HG03135 (cell line): Measurements from ENCODE around the gene ADAM20.
"Not testable (repeated sequence)": the region's sequence is repeated elsewhere in the genome, so short reads cannot be mapped to it uniquely, and the experiment has no call there.

Experiments used
- ATAC-seq: cut with Tn5 transposase; IDR thresholded peaks from one replicate; pipeline ENCODE4 v1.9.1; 2021; ENCODE audit warnings: mild to moderate bottlenecking, moderate library complexity; ENCODE audit not compliant: unreplicated experiment

ADAM20 gene

GRCh38 chr14:70534904-70535303 lies at the start of gene ADAM20:
ADAM20 (minus strand) TSS chr14:70535004; CDS start chr14:70524757, 10,247 bp downstream.
- ATAC-seq = no peak

DNA sequence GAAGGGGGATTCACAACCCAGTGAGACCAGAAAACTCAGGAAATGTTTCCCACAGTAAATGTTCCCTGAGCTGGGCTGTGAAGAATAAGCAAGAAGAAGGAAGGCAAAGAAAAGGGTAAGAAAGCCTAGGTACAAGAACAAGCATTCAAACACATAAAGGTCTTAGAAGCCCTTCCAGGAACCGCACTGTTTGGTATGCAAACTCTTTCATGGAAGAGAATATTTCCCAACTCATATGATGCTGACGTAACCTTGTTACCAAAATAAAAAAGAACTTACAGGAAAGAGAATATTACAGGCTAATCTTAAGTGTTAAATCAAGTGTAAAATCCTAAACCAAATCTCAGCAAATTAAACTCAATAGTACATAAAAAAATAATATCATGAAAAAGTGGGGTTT lies 42.1 kb upstream of the ADAM20 start:
- no peak for ATAC-seq

- ATAC-seq = no peak
These were observed 38.2 kb upstream of the ADAM20 start for GRCh38 chr14:70573050-70573449.

DNA sequence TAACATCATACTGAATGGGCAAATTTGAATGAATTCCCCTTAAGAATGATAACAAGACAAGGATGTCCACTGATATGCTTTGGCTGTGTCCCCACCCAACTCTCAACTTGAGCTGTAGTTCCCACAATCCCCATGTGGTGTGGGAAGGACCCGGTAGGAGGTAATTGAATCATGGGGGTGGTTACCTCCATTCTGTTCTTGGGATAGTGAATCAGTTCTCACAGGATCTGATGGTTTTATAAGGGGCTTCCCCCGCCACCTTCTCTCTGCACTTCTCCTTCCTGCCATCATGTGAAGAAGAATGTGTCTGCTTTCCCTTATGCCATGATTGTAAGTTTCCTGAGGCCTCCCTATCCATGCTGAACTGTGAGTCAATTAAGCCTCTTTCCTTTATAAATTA lies 36.3 kb upstream of the ADAM20 start:
- no peak for ATAC-seq

DNA sequence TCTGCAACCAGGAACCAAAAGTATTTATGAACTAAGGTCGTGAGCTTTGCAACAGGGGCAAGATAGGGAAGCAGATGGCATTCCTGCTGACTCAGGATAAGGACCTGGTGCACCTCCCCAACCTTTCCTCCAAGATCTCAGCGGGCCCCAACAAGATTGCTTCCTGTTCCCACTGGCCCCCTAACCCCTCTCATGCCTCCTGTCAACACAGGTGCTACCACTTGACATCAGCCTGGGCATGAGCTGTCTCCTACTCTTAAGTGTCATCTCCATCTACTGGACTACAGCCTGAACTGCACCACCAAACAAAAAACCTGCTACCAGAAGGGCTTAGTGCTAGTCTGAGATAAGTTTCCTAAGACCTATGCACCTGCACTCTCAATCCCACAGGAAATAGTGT lies 33.0 kb upstream of the ADAM20 start:
- no peak for ATAC-seq

DNA sequence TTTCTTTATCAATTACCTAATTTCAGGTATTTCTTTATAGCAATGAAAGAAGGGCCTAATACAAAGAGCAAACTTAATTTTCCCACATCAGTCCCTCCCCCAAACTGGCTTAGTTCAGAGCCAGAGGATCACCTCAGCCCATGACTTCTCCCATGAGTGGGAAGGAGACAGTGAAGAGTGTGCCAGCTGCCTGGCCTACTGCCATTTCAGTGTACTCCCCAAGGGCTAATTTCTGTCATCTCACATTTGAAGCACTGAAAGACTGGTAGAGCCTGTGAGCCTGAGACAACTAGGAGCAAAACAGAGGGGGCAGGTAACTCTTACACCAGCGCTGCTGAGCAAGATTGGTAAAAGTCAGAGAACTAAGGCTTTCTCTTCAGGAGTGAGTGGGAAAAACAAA lies 29.1 kb upstream of the ADAM20 start:
- ATAC-seq = no peak

GRCh38 chr14:70563417-70563816 lies 28.6 kb upstream of the ADAM20 start:
- ATAC-seq = no peak

GRCh38 chr14:70558356-70558755 lies 23.6 kb upstream of the ADAM20 start:
- ATAC-seq = no peak

DNA sequence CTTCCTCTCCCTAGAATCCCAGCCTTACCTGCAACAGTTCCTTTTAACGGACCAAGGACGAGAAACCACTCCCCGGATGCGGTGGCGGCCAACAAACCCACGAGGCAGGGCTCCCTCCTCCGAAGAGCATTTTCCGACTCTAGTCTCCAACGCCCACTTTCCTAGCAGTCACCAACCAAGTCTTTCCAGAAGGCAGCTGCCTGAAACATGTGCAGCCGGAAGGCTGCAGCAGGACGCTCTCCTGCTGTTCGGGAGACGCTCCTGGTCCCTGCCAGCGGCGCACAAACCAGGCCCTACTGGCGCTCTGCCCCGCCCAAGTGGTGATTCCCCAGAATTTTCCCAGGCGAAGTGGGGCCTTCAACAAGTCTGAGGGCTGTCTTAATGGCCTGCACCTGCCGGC lies 21.1 kb upstream of the ADAM20 start:
- ATAC-seq = no peak

DNA sequence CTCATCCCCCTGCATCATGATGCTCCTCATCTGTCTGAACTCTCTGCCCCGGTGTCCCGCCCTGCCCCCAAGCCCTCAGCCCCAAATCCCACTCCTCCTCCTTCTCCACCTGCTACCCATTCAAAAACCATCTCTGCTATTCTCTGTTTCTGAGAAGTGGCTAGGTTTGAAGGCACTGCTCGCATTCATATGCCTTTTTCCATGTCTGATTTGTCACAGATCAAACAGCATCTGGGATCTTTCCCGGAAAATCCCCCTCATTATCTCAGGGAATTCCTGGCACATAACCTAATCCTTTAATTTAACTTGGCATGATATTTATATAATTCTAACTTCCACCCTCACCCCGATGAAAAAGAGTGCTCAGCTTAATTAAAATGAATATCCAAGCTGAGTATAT lies 3.3 kb upstream of the ADAM20 start:
- ATAC-seq = no peak

DNA sequence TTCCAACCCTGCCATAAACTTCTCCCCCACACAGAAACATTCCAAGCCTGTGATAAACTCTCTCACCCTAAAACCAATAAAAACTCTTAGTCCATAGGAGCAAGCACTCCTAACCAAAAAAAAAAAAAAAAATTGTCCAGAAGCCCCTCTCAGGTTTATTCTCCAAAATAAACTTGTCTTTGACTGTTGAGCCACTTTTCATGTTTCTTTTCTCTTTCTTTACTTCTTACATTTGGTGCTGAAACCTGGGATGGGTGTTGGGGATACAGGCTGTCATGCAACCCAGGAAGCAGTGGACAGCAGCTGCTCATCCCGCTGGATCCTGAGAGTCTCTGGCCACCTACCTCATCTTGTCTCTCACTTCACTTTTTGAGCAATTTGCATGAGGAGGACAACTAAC lies 2.0 kb upstream of the ADAM20 start:
- no peak for ATAC-seq

DNA sequence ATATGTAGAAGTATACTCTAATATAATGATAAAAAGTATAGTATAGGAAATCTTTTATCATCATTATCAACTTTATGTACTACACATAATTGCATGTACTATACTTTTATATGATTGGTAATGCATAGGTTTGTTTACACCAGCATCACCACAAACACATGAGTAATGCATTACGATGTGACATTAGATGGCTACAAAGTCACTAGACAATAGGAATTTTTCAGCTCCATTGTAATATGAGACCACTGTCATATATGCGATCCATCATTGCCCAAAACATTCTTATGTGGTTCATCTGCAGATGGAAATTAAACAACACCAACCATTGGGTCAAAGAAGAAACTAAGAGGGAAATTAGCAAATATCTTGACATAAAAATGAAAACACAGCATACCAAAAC lies 4.4 kb downstream of the ADAM20 start:
- no peak for ATAC-seq

- no peak for ATAC-seq
These were observed 7.2 kb downstream of the ADAM20 start for GRCh38 chr14:70527501-70528105.

- ATAC-seq = no peak
These were observed 9.1 kb downstream of the ADAM20 start for GRCh38 chr14:70525691-70526090.

GRCh38 chr14:70515811-70516210 lies 19.0 kb downstream of the ADAM20 start:
- no peak for ATAC-seq

- no peak for ATAC-seq
These were observed 20.4 kb downstream of the ADAM20 start for GRCh38 chr14:70514168-70515069.

- ATAC-seq = no peak
These were observed 36.6 kb downstream of the ADAM20 start for GRCh38 chr14:70498191-70498590.

DNA sequence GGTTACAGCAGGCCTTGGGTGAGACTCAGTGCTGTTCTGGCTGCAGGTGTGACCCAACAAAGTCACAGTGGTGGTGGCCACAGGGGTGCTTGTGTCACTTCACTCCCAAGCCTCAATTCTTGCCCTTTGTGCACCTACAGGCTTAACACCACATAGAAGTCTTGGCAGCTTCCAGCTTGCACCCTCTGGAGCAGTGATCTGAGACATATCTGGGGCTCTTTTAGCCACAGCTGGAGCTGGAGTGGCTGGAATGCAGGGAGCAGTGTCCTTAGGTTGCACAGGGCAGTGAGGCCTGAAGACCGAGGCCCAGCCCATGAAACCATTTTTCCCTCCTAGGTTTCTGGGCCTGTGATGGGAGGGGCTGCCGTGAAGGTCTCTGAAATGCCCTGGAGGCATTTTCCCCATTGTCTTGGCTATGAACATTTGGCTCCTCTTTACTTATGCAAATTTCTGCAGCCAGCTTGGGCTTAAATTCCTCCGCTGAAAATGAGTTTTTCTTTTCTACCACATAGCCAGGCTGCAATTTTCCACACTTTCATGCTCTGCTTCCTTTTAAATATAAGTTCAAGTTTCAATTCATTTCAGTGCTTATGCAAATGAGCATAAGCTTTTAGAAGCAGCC lies 45.1 kb downstream of the ADAM20 start:
- no peak for ATAC-seq

DNA sequence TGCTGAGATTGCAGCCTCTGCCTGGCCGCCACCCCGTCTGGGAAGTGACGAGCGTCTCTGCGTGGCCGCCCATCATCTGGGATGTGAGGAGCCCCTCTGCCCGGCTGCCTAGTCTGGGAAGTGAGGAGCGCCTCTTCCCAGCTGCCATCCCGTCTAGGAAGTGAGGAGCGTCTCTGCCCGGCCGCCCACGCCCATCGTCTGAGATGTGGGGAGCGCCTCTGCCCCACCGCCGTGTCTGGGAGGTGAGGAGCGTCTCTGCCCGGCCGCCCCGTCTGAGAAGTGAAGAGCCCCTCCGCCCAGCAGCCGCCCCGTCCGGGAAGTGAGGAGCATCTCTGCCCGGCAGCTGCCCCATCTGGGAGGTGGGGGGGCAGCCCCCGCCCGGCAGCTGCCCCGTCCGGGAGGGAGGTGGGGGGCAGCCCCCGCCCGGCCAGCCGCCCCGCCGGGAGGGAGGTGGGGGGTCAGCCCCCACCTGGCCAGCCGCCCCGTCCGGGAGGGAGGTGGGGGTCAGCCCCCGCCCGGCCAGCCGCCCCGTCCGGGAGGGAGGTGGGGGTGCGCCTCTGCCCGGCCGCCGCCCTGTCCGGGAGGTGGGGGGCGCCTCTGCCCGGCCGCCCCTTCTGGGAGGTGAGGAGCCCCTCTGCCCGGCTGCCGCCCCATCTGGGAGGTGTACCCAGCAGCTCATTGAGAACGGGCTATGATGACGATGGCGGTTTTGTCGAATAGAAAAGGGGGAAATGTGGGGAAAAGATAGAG lies 57.3 kb downstream of the ADAM20 start:
- ATAC-seq = not testable (repeated sequence)

DNA sequence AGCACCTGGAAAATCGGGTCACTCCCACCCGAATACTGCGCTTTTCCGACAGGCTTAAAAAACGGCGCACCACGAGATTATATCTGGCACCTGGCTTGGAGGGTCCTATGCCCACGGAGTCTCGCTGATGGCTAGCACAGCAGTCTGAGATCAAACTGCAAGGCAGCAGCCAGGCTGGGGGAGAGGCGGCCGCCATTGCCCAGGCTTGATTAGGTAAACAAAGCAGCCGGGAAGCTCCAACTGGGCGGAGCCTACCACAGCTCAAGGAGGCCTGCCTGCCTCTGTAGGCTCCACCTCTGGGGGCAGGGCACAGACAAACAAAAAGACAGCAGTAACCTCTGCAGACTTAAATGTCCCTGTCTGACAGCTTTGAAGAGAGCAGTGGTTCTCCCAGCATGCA lies 59.3 kb downstream of the ADAM20 start:
- ATAC-seq = not testable (repeated sequence)

- no peak for ATAC-seq
These were observed 61.0 kb downstream of the ADAM20 start for GRCh38 chr14:70473825-70474224.
